Activated T-cell treated with anti-CD3 and anti-CD28 coated beads, Interleukin-2, amount 50 U/mL, for 1 hour (primary cell): Measurements from ENCODE around the gene GLI2.

Experiments used
- DNase-seq: peaks from one replicate; pipeline ENCODE4 v3.0.0-alpha.2; 2020

The GLI2 gene

DNA sequence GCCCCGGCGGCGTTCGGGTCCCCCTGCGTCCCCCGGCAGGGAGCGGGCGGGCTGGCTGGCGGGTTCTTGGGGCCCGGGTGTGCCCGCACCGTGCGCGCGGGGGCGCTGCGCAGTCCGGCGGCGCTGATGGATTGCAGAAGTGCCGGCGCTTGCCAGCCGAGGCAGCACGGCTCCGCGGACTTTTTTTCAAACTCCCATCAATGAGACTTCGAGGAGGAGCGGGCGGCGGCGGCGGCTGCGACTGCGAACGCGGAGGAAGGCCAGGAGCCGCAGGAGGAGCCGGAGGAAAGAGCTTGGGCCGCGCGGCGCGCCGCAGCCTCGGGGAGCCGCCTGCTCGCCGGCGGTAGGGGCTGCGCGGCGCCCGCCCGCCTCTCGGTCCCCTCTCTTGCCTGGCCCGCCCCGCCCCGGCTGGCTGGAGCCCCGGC, at the start of gene GLI2:
Gene GLI2, plus strand, starts transcription at position 123 of the 425 bp plus-strand sequence. CDS start 61,453 bp downstream, outside the sequence.
- DNase-seq, result no peak

DNA sequence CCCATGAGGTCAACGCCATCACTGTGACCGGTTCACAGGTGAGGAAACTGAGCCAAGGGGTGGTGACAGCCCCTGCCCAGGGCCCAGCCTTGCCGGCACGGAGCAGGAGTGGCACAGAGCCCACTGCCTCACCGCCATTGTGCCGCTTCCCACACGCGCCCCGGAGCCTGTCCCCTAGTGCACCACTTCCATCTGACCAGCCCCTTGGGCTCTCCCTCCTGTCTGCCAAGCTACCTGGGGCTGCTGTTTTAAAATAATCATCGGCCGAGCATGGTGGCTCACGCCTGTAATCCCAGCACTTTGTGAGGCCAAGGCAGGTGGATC, 49.7 kb upstream of the GLI2 start:
- no peak for DNase-seq

DNA sequence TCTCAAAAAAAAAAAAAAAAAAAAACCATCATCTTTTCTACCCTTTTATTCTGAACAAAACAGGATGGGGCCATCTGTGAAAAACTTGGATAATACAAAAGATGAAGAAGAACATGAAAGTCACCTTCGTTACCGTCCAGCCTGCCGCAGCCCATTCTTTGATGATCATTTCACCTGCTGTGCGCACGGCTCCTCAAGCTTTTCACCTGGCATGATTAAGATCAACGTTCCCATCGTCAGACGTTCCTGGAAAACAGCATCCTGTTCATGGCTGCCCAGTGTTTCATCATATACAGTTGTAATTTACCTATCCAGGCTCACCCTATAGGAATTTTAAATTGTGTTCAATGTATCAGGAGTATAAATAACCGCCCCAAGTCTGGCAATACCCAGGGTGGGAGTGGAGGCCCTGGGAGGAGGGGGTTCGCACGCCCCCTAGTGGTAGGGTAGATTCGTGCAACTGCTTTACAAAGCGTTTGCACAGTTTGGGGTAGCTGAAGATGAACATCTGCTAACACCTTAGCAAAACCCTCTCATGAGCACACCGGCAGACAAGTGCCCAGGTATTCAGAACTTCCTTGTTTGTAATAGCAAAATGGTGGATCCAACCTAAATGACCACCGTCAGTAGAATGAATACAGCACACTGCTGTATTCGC, 49.0 kb upstream of the GLI2 start:
- DNase-seq, result no peak

DNA sequence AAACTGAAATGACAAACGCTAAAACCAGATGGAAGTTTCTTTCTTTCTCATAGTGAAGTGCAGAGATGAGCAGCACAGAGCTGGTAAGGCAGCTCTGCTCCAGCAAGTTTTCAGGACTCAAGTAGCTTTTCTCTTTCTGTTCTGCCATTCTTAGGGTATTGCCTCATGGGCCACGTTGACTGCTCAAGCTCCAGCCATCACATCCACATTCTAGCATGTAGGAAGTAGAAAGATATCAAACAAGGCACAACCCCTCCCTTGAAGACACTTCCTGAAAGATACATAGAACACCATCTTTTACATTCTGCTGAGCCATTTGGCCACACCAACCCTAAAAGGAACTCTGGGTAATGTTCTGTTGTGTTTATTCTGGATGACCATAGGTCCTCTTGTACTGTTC, 48.5 kb upstream of the GLI2 start:
- no peak for DNase-seq

DNA sequence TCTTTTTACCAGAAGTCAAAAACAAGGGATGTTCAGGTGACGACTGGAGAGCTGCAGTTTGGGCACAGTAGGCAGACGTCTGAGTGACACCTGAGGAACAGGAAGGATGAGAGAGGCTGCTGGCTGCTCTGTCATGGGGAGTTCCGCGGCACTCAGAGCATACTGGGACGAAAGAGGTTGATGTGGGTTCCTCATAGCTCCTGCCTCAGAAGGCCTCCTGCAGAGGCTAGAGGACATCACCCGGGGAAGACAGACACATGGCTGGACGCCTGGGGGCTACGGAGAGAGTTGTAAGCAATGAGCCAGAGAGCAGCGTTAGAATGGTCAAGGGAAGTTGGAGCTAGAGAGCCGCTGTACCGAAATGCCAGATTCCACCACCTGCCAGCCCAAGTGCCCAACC, 45.1 kb upstream of the GLI2 start:
- no peak for DNase-seq

DNA sequence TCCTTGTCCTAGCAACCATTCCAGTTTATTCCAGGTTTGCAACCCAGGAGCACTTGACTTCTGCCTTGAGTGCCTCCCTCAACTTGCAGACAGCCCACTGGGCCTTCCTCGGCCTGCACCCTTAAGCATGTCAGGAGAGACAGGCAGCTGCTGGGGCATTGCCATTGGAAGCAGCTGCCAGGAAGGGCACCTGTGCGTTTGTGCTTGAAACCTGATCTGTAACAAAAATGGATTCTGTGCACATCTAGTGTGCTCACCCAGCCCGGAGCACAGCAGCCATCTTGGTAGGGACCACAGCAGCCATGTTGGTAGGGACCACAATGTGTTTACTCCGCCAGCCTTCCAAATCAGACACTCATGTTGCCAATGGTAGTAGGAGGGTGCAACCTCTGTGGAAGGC, 44.3 kb upstream of the GLI2 start:
- DNase-seq, result no peak

DNA sequence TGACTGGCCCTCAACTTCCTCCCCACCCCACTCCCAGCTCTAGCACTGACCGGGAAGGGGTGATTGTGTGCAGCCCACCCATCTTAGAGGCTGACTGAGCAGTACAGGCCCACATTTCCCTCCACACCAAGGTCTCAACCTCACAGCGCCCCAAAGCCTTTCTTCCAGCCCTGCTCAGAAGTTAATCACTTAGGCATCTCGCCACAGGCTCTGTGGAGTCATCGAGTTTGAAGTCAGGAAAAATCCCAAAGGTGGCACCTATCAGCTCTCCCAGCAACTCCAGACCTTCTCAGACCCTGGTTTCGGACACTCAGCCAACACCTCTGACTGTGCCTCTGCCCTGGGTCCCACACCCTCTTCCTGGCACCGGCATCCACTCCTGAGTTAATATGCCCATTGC, 43.0 kb upstream of the GLI2 start:
- DNase-seq, result no peak

DNA sequence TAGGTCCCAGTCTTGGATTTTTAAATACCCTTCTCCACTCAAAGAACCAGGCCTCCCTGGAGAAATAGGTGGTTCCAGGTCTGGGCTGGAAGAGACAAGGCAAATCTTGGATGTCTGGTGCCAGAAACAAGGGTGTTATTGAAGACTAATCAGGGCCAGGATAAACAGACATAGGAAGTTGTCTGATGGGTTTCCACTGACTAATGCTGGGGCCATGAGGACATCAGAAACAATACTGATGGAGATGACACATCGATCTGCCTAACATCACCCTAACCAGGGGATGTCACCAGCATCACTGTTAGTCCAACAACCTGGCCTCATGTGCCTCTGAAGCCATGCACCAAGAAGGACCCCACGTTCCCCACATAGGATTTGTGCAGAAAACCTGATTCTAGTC, 42.5 kb upstream of the GLI2 start:
- no peak for DNase-seq

DNA sequence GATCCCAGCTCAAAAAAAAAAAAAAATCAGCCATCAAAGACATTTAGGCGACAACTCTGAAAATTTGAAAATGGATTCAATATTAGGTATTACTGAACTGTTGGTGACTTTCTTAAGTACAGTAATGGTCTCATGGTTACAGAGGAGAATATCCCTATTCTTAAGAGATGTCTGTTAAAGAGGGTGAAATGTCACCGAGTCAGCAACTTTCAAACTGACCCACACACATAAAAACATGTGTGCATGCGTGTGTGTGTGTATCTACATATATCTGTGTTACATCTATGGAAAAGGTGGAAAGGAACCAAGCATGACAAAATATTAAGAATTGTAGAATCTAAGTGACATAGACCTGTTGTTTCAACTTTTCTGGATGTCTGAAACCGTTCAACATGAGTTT, 41.6 kb upstream of the GLI2 start:
- no peak for DNase-seq

DNA sequence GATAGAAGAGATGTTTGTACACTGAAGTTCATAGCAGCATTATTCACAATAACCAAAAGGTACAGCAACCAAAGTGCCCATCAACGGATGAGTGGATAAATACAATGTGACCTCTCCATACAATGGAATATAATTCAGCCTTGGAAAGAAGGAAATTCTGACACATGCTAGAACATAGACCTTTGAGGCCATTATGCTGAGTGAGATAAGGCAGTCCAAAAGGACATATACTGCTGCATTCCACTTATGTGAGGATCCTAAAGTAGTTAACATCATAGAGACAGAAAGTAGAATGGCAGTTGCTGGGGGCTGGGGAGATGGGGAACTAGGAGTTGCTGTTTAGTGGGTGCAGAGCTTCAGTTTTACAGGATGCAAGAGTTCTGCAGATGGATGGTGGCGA, 38.2 kb upstream of the GLI2 start:
- DNase-seq, result no peak

DNA sequence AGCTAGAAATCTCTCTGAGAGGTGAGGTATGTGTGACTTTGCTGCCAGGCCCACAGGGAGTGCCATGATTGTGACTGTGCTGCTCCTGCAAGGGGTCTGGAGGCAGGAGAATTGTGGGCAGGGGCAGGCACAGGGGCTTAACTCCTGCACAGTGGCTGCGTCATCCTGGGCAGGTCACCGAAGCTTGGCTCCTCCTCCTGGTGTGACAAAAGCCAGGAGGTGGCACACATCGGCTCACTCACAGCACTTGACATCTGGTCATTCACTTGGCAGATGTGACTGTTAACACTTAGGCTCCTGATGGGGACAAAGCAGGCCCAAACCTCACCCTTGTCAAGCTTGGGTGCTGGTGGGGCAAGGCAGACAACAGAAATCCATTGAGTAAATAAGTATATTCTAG, 36.4 kb upstream of the GLI2 start:
- no peak for DNase-seq

DNA sequence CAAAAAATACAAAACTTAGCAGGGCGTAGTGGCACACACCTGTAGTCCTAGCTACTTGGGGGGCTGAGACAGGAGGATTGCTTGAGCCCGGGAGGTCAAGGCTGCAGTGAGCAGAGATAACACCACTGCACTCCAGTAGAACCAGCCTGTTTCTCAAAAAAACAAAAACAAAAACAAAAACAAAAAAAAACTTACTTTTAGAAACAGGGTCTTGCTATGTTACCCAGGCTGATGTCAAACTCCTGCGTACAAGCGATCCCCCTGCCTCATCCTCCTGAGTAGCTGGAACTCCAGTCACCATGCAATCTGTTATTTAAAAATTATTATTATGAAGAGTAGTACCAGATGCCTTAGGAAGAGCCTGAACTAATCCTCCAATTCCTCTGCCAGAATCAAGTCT, 35.0 kb upstream of the GLI2 start:
- DNase-seq, result no peak

DNA sequence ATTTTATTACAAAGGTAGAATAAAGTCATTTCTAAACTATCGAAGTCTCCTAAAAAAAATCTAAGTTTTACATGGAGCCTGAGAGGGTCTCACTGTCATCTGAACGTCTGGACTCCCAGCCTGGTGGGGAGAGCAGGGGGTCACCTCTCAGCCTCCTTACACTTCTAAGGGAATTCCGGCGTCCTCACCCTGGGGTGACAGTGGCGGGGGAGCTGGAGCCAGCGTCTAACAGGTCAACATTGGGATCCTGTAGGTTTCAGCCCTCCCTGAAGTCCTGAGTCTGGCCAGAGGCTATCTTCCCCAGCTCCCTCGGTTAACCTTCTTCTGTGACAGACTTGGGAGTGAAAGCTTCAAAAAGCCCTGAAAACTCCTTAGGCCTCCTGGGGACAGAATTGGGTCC, 34.6 kb upstream of the GLI2 start:
- no peak for DNase-seq

DNA sequence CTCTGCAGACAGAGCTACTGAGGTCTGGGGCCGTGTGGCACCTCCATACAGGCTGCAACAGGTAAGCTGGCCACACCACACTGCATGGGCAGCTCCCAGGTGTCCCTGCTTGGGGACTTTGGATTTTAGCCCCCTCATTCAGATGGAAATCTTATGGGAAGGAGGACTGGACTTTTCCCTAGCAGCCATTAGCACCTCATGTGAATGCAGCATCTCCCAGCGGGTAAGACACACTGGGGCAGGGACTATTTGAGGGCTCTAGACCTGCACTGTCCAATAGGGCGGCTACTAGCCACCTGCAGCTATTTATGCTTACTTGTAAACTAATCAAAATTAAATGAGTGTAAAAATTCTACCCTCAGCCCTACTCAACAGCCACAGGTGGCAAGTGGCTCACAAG, 34.2 kb upstream of the GLI2 start:
- no peak for DNase-seq

DNA sequence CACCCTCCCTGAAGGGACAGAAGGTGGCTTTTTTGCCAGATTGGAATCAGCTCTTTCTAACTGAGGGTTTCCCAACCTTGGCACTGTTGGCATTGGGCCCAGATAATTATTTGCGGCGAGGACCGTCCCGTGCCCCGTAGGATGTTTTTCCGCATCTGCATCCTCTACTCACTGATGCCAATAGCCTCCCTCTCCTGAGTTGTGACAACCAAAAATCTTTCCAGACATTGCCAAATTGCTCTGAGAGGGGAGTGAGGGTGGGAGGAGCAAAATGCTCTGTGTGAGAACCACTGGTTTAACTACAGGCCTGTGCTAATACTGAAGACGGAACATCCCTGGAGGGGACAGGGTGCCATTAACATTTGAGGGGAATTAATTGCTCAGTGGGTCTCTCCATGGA, 33.6 kb upstream of the GLI2 start:
- DNase-seq, result no peak

DNA sequence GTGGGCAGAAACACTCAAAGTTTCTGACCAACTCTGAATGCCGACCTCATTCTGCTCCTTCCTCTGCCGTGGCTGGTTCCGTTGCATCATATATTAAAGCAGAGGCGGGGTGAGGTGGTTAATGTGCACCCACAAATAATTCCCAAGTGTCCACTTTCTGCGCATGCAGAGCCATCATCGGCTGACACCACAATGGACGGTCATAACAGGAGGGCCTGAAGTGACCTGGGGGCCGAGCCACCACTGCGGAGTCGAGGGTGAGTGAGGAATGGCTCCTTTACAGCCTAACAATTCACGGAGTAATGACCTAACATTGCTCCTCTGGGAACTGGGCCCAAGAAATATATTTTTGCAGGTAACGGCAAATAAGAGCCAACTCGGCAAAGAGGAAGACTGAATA, 32.9 kb upstream of the GLI2 start:
- DNase-seq, result no peak

DNA sequence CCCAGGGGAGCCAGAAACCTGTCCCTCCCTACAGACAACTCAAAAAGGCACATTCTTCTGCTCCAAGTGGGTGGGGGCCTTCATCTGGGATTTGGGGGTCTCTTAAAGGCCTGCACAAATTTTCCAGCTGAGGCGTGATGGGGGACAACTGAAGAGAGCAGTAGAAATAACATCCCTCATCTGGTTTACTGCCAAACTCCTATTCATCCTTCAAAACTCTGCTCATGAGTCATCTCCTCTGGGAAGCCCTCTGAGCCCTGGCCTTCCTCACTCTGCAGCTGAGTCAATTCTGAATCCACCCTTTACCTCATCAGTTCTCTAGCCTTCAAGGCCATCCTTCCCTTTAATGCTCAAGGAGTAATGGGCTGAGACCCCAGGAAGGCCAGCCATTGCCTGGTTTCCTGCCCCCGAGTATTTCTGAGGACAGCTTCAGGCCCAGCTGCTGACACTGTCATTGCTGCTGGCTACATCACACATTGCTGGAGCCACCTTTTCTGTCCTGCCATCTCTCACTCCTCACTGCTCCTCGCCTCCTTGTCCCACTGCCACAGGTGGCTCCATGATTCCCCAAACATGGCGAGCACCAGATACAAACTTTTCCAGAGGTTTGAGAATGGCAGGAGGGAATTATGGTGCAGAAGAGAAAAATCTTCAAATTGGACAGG, 32.2 kb upstream of the GLI2 start:
- no peak for DNase-seq

DNA sequence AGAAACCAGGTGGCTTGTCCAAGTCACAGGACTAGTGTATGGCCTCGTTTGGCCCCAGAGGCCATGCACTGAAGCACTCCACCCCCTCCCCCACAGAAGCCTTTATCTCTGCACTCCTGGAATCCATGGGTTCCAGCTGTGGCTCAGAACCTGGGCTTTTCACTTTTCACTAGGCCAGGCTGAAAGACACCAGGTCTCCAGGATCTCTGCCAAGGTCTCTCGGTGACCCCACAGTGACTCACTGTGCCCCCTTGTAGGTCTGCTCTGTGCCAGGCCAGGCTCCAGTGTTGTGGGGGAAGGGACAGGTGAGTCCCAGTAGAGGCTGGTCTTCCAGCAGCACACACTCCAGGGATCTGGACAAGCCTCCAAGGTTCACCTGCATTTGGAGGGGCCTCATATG, 31.0 kb upstream of the GLI2 start:
- DNase-seq, result no peak

DNA sequence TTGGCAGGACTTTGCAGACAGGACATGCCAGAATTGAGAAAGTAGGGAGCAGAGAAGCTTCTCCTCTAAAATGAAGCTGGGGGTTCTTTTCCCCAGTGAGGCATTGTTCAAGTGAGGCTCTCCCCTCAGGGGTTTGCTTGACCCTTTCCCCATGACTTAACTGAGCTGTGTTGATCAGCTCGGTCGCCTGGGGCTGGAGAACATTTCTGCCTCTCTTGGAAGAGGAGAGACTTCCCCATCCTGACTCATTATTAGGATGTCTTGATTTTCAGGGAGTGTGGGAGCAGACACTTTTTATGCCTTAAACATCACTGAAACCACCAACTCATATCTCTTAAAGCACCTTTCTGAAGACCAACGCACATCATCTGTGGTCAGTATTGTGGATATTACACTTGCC, 27.9 kb upstream of the GLI2 start:
- no peak for DNase-seq

DNA sequence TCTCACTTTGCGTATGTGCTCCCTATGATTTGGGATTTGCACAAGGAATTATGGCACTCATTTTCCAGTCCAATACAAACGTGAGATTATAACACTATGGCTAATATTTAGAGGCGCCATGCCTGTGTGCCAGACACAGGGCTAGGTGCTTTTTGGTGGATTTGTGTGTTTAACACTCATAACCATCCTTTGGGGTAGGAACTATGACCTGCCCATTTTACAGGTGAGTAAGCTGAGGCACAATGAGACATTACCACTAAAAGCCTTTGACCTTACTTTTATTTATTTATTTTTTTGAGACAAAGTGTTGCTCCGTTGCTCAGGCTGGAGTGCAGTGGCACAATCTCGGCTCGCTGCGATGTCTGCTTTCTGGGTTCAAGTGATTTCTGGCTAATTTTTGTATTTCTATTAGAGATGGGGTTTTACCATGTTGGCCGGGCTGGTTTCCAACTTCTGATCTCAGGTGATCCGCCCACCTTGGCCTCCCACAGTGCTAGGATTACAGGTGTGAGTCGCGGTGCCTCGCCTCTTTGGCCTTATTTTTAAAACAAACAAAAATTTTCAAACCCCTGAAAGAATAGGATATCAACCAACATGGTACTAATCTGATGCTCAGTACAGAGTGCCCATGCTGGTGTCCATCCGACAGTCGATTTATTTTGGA, 26.6 kb upstream of the GLI2 start:
- DNase-seq, result no peak

DNA sequence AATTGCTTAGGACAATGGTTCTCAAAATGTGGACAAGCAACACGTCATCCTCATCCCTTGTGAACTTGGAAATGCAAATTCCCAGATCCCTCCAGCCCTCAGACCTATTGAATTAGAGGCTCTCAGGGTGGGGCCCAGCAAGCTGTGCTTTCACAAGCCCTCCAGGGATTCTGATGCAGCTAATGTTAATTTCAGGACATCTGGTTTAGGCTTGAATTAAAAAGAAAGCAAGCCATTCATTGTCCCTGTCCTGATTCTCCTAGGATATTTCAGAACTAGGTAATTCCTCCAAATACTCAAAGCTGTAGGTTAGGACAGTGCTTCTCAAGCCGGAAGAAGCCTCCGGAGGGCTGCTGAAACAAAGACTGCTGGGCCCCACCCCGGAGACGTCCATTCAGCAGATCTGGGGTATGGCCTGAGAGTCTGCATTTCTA, 26.0 kb upstream of the GLI2 start:
- DNase-seq, result no peak

DNA sequence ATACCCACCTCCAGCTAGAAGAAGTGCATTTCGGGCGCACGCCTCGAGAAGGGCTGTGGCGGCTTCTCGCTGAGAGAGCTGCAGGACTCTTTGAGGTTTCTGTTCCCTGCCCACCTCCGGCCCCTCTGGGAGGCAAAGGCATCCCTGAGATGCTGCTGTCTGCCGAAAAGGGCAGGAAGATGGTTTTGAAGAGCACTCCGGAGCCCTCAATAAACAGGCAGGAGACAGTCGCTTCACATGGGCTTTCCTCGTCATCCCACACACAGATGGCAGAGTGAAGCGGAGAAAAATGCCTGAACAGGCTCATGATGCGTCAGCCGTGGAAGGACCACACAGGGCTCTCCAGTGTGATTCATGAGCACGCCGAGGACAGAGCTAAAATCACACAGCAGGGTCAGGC, 25.4 kb upstream of the GLI2 start:
- DNase-seq, result no peak

DNA sequence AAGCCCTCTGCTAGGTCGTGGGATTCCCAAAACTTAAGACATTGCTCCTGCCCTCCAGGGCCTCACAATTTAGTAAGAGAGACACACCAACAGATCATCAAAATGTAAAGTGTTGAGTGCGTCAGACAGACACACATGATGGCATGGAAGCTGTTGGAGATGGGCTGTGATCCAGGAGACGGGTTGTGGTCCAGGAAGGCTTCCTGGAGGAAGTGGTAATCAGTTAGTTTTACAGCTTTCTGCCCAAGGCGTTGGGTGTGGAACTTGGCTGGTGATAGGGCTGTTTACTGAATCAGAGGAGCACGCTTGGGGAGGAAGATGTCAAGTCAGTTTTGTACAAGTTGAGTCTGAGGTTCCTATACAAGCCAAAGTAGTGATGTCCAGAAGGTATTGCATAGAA, 24.0 kb upstream of the GLI2 start:
- DNase-seq, result no peak

DNA sequence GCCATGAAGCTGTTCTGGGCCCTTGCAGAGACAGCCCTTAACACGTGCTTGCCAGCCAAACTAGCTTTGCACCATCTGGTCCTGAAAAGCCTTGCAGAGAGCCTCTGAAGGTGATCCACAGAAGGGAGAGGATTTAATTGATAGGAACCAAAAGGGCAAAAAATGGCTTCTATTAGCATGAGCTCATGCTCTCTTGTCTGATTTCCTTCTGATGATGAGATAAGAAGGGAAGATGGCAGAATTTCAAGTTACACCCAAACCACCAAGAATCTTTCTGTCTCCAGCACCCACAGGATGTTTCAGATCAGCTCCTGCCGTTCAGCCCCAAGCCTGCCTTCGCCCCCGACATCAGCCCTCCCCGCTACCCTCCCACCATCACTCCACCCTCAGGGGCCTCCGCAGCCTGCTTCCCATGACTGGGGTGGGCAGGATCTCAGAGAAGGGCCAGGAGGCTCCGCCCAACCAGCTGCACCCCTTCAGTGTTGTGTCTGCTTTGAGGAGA, 23.4 kb upstream of the GLI2 start:
- DNase-seq, result no peak

DNA sequence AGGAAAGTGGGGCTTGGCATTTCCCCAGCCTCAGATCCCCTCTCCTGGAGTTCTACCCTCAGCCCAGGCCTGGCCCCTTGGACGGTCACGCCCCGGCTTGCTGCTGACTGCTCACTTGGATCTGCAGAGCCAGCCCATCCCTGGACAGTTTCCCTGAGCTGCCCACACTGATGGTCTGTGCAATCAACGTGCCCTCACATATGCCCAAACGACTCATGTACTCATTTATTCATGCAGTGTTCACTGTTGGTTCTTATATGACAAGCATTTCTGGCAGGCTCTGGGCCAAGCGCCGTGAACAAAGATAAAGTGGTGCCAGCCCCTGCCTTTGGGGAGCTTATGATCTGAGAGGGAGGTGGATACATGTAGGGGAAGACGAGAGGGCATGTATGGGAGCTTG, 20.3 kb upstream of the GLI2 start:
- no peak for DNase-seq
